Measurements from ENCODE around the gene CINP. TPM values are rescaled to one million over a fixed set of nuclear protein-coding genes. Genes with fewer than 3 reads are reported as not detected.

The CINP gene
- total and polyA plus RNA-seq, 2 experiments from 2014 or later: 54.0 to 63.1 TPM

- Mint-ChIP-seq H3K36me3 (ENCODE audit: low read depth) (peaks cover 4% of the 10 kb centered on the region; the same call in 2 of the 3 replicates), H3K27ac (no peak overlapping the region), H3K4me3 (no peak overlapping the region), H3K9me3 (no peaks in the 10 kb centered on the region), H3K27me3 (ENCODE audit: insufficient read depth, low read depth, poor library complexity) (peaks cover 3% of the 10 kb centered on the region), H3K4me1 (peaks cover 3% of the 10 kb centered on the region; the same call in 2 of the 3 replicates)
- no peaks in the 10 kb centered on the region for H3K36me3 ChIP-seq (ENCODE audit: insufficient read depth)
- no peaks in the 10 kb centered on the region for H3K27me3 ChIP-seq (ENCODE audit: insufficient read depth)
- no peak overlapping the region for H3K27ac ChIP-seq (ENCODE audit: low read depth)
- 0 out of 2 replicates have a peak, but pooled peaks cover 5% of the 10 kb centered on the region for H3F3A ChIP-seq (replicated peaks; ENCODE audit: low read depth)
- DNase-seq (ENCODE audit: low spot score) (no peak), ATAC-seq (no peak)
- no peak overlapping the region for H2AFZ ChIP-seq
- no peaks in the 10 kb centered on the region for H4K20me1 ChIP-seq (replicated peaks; ENCODE audit: insufficient read depth)
- no peak overlapping the region for H3K4me2 ChIP-seq
- TF ChIP-seq CTCF (conservative IDR thresholded peaks at IDR 0.05; ENCODE audit: low read depth in 2 of 2) (no peak), NANOG (IDR thresholded peaks at IDR 0.05; ENCODE audit: borderline replicate concordance) (no peak), ETS1 (IDR thresholded peaks at IDR 0.05) (no peak), JUNB (IDR thresholded peaks at IDR 0.05; ENCODE audit: unreplicated experiment) (no peak), REST (IDR thresholded peaks at IDR 0.05; ENCODE audit: unreplicated experiment) (no peak), POLR2AphosphoS5 (IDR thresholded peaks at IDR 0.05; ENCODE audit: low read depth) (no peak)
- H3K4me1 ChIP-seq (ENCODE audit: insufficient read depth): no peaks in the 10 kb centered on the region
- H3K79me2 ChIP-seq (replicated peaks; ENCODE audit: insufficient read depth): no peaks in the 10 kb centered on the region
- H3K4me3 ChIP-seq: no peak overlapping the region
- H3K9me2 ChIP-seq (ENCODE audit: insufficient read depth): no peaks in the 10 kb centered on the region
Measured at GRCh38 chr14:102326583-102326982, 36.1 kb downstream of the CINP start.

GRCh38 chr14:102325791-102326345, 36.8 kb downstream of the CINP start:
- Histone ChIP-seq H3K27me3 (ENCODE audit: insufficient read depth) (no peaks in the 10 kb centered on the region), H3F3A (replicated peaks; ENCODE audit: low read depth) (0 out of 2 replicates have a peak, but pooled peaks cover 9% of the 10 kb centered on the region), H3K27ac (ENCODE audit: low read depth) (no peak overlapping the region), H2AFZ (no peak overlapping the region), H3K4me2 (no peak overlapping the region), H3K9me2 (ENCODE audit: insufficient read depth) (no peaks in the 10 kb centered on the region), H3K79me2 (replicated peaks; ENCODE audit: insufficient read depth) (no peaks in the 10 kb centered on the region), H3K36me3 (ENCODE audit: insufficient read depth) (no peaks in the 10 kb centered on the region), H3K4me1 (ENCODE audit: insufficient read depth) (no peaks in the 10 kb centered on the region), H3K4me3 (no peak overlapping the region), H4K20me1 (replicated peaks; ENCODE audit: insufficient read depth) (no peaks in the 10 kb centered on the region)
- Mint-ChIP-seq H3K27ac (no peak overlapping the region), H3K9me3 (no peaks in the 10 kb centered on the region), H3K4me1 (peaks cover 6% of the 10 kb centered on the region; the same call in 2 of the 3 replicates), H3K27me3 (ENCODE audit: insufficient read depth, low read depth, poor library complexity) (peaks cover 3% of the 10 kb centered on the region), H3K4me3 (no peak overlapping the region), H3K36me3 (ENCODE audit: low read depth) (peaks cover 4% of the 10 kb centered on the region; the same call in 2 of the 3 replicates)
- no peak for TF ChIP-seq JUNB (IDR thresholded peaks at IDR 0.05; ENCODE audit: unreplicated experiment)
- no peak for TF ChIP-seq REST (IDR thresholded peaks at IDR 0.05; ENCODE audit: unreplicated experiment)
- TF ChIP-seq STAT1 (IDR thresholded peaks at IDR 0.05; ENCODE audit: unreplicated experiment): no peak
- TF ChIP-seq EZH2phosphoT487 (IDR thresholded peaks at IDR 0.05; ENCODE audit: unreplicated experiment): no peak
- ATAC-seq (no peak), DNase-seq (ENCODE audit: low spot score) (no peak)
